Breast epithelium (tissue), 3 donors: ENCODE results near the gene HILPDA.
"Not testable (repeated sequence)": the region's sequence is repeated elsewhere in the genome, so short reads cannot be mapped to it uniquely, and the experiment has no call there.

Experiments
- CTCF ChIP-seq, 3 donors: fragments of 450-650 bp; IDR thresholded peaks; one replicate each; pipeline ENCODE4 v1.5.1; 2016 to 2017; ENCODE audit warnings: antibody characterized with exemption in 3 of 3, mild to moderate bottlenecking in 3 of 3, moderate library complexity in 3 of 3
- POLR2A ChIP-seq: fragments of 450-650 bp; IDR thresholded peaks from one replicate; pipeline ENCODE4 v1.6.1; 2016; ENCODE audit warnings: antibody characterized with exemption, mild to moderate bottlenecking, moderate library complexity
- POLR2AphosphoS5 ChIP-seq, 3 donors: sonication (generic); formaldehyde crosslinking; IDR thresholded peaks; one replicate each; pipeline ENCODE4 v1.6.1; 2017; ENCODE audit warnings: antibody characterized with exemption in 3 of 3

GRCh38 chr7:128488134-128488533, 32.5 kb downstream of the HILPDA start:
- TF ChIP-seq CTCF (IDR thresholded peaks at IDR 0.05); POLR2A; POLR2AphosphoS5 (IDR thresholded peaks at IDR 0.05): not testable (repeated sequence)
